Prostate gland (tissue), 2 donors: ENCODE data around the gene RAB3C.

Source experiments
- CTCF ChIP-seq, 4 experiments: fragments of 200-600 bp in 2 of 4; fragments of 450-650 bp in 2 of 4; sonication (generic) in 2 of 4; IDR thresholded peaks; 1 replicate in 3 of 4; 2 replicates in 1 of 4; pipeline ENCODE4 v1.5.1; 2016 to 2019; ENCODE audit warnings: antibody characterized with exemption in 4 of 4, mild to moderate bottlenecking in 2 of 4, moderate library complexity in 2 of 4
- POLR2A ChIP-seq: fragments of 450-650 bp; IDR thresholded peaks from one replicate; pipeline ENCODE4 v1.6.1; 2016; ENCODE audit warnings: antibody characterized with exemption, mild to moderate bottlenecking

- TF ChIP-seq CTCF (IDR thresholded peaks at IDR 0.05): no peak
- no peak for TF ChIP-seq POLR2A
Observed at GRCh38 chr5:58804291-58804690, 221.4 kb downstream of the RAB3C start.
